Right lobe of liver (tissue), 6 donors: ENCODE data around the gene MYH6. TPM values are rescaled to one million over a fixed set of nuclear protein-coding genes. Genes with fewer than 3 reads are reported as not detected.

Source experiments
- ATAC-seq, 4 donors: fragments of 200-7000 bp; cut with Tn5 transposase; one replicate each; pipeline ENCODE4 v1.9.1; 2020; ENCODE audit warnings: mild to moderate bottlenecking in 4 of 4, moderate library complexity in 4 of 4
- DNase-seq, 3 donors: peaks; one replicate each; pipeline ENCODE4 v3.0.0-alpha.2; 2020
- H3K27ac ChIP-seq, 3 donors: fragments of 200-600 bp; one replicate each; pipeline ENCODE4 v1.8.0; 2022
- H3K27me3 ChIP-seq, 2 donors: fragments of 200-600 bp; one replicate each; pipeline ENCODE4 v1.8.0; 2022
- H3K36me3 ChIP-seq, 4 donors: fragments of 200-600 bp; sonication (generic) in 1 of 4; one replicate each; pipeline versions ENCODE4 v1.5.1 to v1.8.0; 2017 to 2022; ENCODE audit warnings: control low read depth in 1 of 4
- H3K4me1 ChIP-seq, 4 donors: fragments of 200-600 bp; sonication (generic) in 1 of 4; one replicate each; pipeline versions ENCODE4 v1.5.1 to v1.8.0; 2017 to 2022; ENCODE audit warnings: control low read depth in 1 of 4
- H3K4me3 ChIP-seq, 3 donors: fragments of 200-600 bp; one replicate each; pipeline ENCODE4 v1.8.0; 2022
- H3K9me3 ChIP-seq, 4 donors: fragments of 200-600 bp; sonication (generic) in 1 of 4; one replicate each; pipeline versions ENCODE4 v1.5.1 to v1.8.0; 2017 to 2022; ENCODE audit warnings: control low read depth in 1 of 4
- CTCF ChIP-seq, 4 donors: fragments of 200-600 bp in 3 of 4; fragments of 450-650 bp in 1 of 4; IDR thresholded peaks; one replicate each; pipeline versions ENCODE4 v1.5.1 to v1.8.0; 2016 to 2022; ENCODE audit warnings: antibody characterized with exemption in 4 of 4, mild to moderate bottlenecking in 2 of 4
- POLR2A ChIP-seq: fragments of 450-650 bp; IDR thresholded peaks from one replicate; pipeline ENCODE4 v1.6.1; 2017; ENCODE audit warnings: antibody characterized with exemption, mild to moderate bottlenecking
- WGBS: methylation state at CpG from one replicate; pipeline ENCODE4 v1.1.6; 2018; ENCODE audit warnings: low coverage, low lambda C conversion rate; ENCODE audit not compliant: insufficient coverage; ENCODE audit errors: missing lambda C conversion rate; 5-methylcytosine and 5-hydroxymethylcytosine counted together
- intact Hi-C, 2 donors: fragments of 100-400 bp; cut with DNase I; formaldehyde crosslinking; loops; one replicate each; pipeline versions ENCODE4 v1.11.2 to v1.14.1; 2022
- total RNA-seq, 6 experiments: library from RNA; depleted of rRNA in 2 of 6; stranded (reverse); fragments of >200 nt in 2 of 6; fragmentation: NEBNext Ultra II Directional in 3 of 6; extraction: Animal tissue kit (Norgen Biotek cat#: 25700) in 3 of 6; gene quantifications; one replicate each; pipeline versions ENCODE4 v1.1.0 to v1.2.4, GENCODE V29; 2016 to 2023
- donor health status: DM: no; HTN: yes; CAD: no.
- donor health status: DM: no; HTN: no; CAD: no.
- donor health status: DM: no; HTN: no; CAD: no.
- donor health status: DM: no; HTN: yes; CAD: no.
- donor health status: DM: no; HTN: yes; CAD: no.

The MYH6 gene
- total RNA-seq, 6 experiments from 2014 or later = 0.07 to 1.00 (median 0.13) TPM; not detected in 1

- DNase-seq (peak in 1 of 3 donors; percentile 39), ATAC-seq (peak in 2 of 4 donors; percentile 15 to 18)
- Histone ChIP-seq H3K27me3 (no peaks in the 10 kb centered on the region), H3K9me3 (no peaks in the 10 kb centered on the region), H3K36me3 (no peaks in the 10 kb centered on the region), H3K4me1 (no peaks in the 10 kb centered on the region), H3K4me3 (no peak overlapping the region), H3K27ac (no peak overlapping the region)
- TF ChIP-seq POLR2A (no peak), CTCF (IDR thresholded peaks at IDR 0.05) (no peak)
- intact Hi-C loops = no loop called here
- 40% methylated on average over 1 of the region's 11 CpGs for WGBS
These were observed 48.9 kb downstream of the MYH6 start for GRCh38 chr14:23359167-23359626.

- Histone ChIP-seq H3K27ac (no peak overlapping the region), H3K36me3 (no peaks in the 10 kb centered on the region), H3K4me3 (no peak overlapping the region), H3K27me3 (no peaks in the 10 kb centered on the region), H3K4me1 (no peaks in the 10 kb centered on the region), H3K9me3 (no peaks in the 10 kb centered on the region)
- intact Hi-C loops = no loop called here
- DNase-seq (peak in 1 of 3 donors; percentile 33), ATAC-seq (peak in 1 of 4 donors; percentile 11)
- TF ChIP-seq CTCF (IDR thresholded peaks at IDR 0.05) (no peak), POLR2A (no peak)
- 77% methylated on average over 7 of the region's 12 CpGs for WGBS
These were observed 49.4 kb downstream of the MYH6 start for GRCh38 chr14:23358553-23359166.

- WGBS = 50% methylated on average over 1 of the region's 3 CpGs
- intact Hi-C loops = no loop called here
- DNase-seq = no peak
- TF ChIP-seq CTCF (IDR thresholded peaks at IDR 0.05) (no peak), POLR2A (no peak)
- H3K36me3 ChIP-seq = no peaks in the 10 kb centered on the region
- no peaks in the 10 kb centered on the region for H3K9me3 ChIP-seq
- no peak for ATAC-seq
- H3K27ac ChIP-seq = no peak overlapping the region
- no peaks in the 10 kb centered on the region for H3K27me3 ChIP-seq
- no peaks in the 10 kb centered on the region for H3K4me1 ChIP-seq
- no peak overlapping the region for H3K4me3 ChIP-seq
These were observed 50.0 kb downstream of the MYH6 start for GRCh38 chr14:23358042-23358441.

- TF ChIP-seq CTCF (IDR thresholded peaks at IDR 0.05) = no peak
- TF ChIP-seq POLR2A = no peak
- H3K9me3 ChIP-seq = no peaks in the 10 kb centered on the region
- ATAC-seq = no peak
- H3K27me3 ChIP-seq = no peaks in the 10 kb centered on the region
- H3K27ac ChIP-seq = no peak overlapping the region
- DNase-seq = peak in 1 of 3 donors; percentile 37
- intact Hi-C loops = no loop called here
- no peak overlapping the region for H3K4me3 ChIP-seq
- WGBS = no CpG with 5 or more reads among the region's 8 CpGs
- H3K4me1 ChIP-seq = peaks cover 0 to under 1% (median 0%) of the 10 kb centered on the region in 4 donors
- H3K36me3 ChIP-seq = no peaks in the 10 kb centered on the region
These were observed 50.8 kb downstream of the MYH6 start for GRCh38 chr14:23357261-23357660.
